Measurements from ENCODE around the gene JAKMIP2. TPM values are rescaled to one million over a fixed set of nuclear protein-coding genes. Genes with fewer than 3 reads are reported as not detected.

The JAKMIP2 gene
- total and polyA plus RNA-seq, 2 donors (not counting 3 experiments of a cell fraction or from before 2014, with no cell fraction given) = not detected

GRCh38 chr5:147555176-147555575 lies 227.4 kb downstream of the JAKMIP2 start:
- ChIA-PET POLR2A (no interaction called here), CTCF (interaction anchor here (1.2 to 3.5 kb wide), 8 partner anchors 13 to 331 kb away, joined by 3 to 18 read pairs (median 8); no protein-coding TSS in a partner anchor)
- Histone ChIP-seq H3K9me1 (replicated peaks; ENCODE audit: control insufficient read depth, extremely low read depth, insufficient read depth, low read length) (no peaks in the 10 kb centered on the region), H3K9ac (replicated peaks; ENCODE audit: extremely low read depth, insufficient read depth, low read length) (no peak overlapping the region), H3K4me3 (replicated peaks in 1 of 3; ENCODE audit: insufficient read depth in 1 of 3, low read depth in 1 of 3, low read length in 3 of 3) (no peak overlapping the region), H3K27ac (ENCODE audit: insufficient read depth, low read depth, low read length) (no peak overlapping the region), H3K4me1 (ENCODE audit: control insufficient read depth, extremely low read depth, insufficient read depth, low read length) (peaks cover 3% of the 10 kb centered on the region), H4K20me1 (replicated peaks; ENCODE audit: control insufficient read depth, extremely low read depth, insufficient read depth, low read length) (no peaks in the 10 kb centered on the region), H2AFZ (ENCODE audit: low read depth, low read length) (no peak overlapping the region), H3K36me3 (ENCODE audit: control insufficient read depth in 2 of 2, extremely low read depth in 1 of 2, insufficient read depth in 2 of 2, low read length in 2 of 2) (no peaks in the 10 kb centered on the region), H3K79me2 (ENCODE audit: control insufficient read depth, insufficient read depth, low read length) (no peaks in the 10 kb centered on the region), H3K27me3 (ENCODE audit: control insufficient read depth in 2 of 2, insufficient read depth in 2 of 2, low read length in 2 of 2) (no peaks in the 10 kb centered on the region), H3K9me3 (replicated peaks; ENCODE audit: control insufficient read depth, insufficient read depth, low read length) (no peaks in the 10 kb centered on the region), H3K4me2 (ENCODE audit: insufficient read depth, low read length) (no peak overlapping the region)
- dilution Hi-C loops (cut with MboI; ENCODE audit: extremely low pct_ligation_motif_present, low sequenced_read_pairs) = no loop called here
- TF ChIP-seq GATA2 (IDR thresholded peaks at IDR 0.05; ENCODE audit: insufficient read depth, insufficient read length, low read depth, low read length) = no peak
- no peak for TF ChIP-seq POLR2AphosphoS5 (IDR thresholded peaks at IDR 0.05; ENCODE audit: insufficient read depth, low read depth, low read length)
- no peak for TF ChIP-seq POLR2A (IDR thresholded peaks at IDR 0.05; ENCODE audit: low read depth, low read length)
- TF ChIP-seq EZH2 (IDR thresholded peaks at IDR 0.05; ENCODE audit: borderline replicate concordance, low read depth, low read length, severe bottlenecking) = no peak
- TF ChIP-seq, protein P1, sequence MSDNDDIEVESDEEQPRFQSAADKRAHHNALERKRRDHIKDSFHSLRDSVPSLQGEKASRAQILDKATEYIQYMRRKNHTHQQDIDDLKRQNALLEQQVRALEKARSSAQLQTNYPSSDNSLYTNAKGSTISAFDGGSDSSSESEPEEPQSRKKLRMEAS (IDR thresholded peaks at IDR 0.05; ENCODE audit: insufficient read depth, insufficient read length) = no peak
- TF ChIP-seq JUN (IDR thresholded peaks at IDR 0.05; ENCODE audit: borderline replicate concordance, insufficient read depth, insufficient read length, low read depth) = no peak
- no peak for TF ChIP-seq CTCF (IDR thresholded peaks at IDR 0.05; ENCODE audit: extremely low read depth in 1 of 2, insufficient read depth in 1 of 2, low read depth in 1 of 2, low read length in 2 of 2)
- no peak for TF ChIP-seq MYC (IDR thresholded peaks at IDR 0.05; ENCODE audit: low read depth, low read length)
- TF ChIP-seq FOS (IDR thresholded peaks at IDR 0.05; ENCODE audit: borderline replicate concordance, insufficient read depth, low read length) = no peak
- intact Hi-C loops (cut with micrococcal nuclease) = loop anchor here (2.0 to 5.0 kb wide), 2 partner anchors 16 to 243 kb away; no protein-coding TSS in a partner anchor
- FAIRE-seq (no peak), DNase-seq (ENCODE audit: low read depth, low spot score) (no peak)
- no TSS peak for BruUV-seq (replicated peaks)
